IMR-90 (cell line): ENCODE data around the gene GPR89A.

Experiments used
- BHLHE40 ChIP-seq: fragments of 150-350 bp; IDR thresholded peaks from 2 replicates; pipeline ENCODE4 v1.6.1; 2016; ENCODE audit warnings: mild to moderate bottlenecking, low read depth, low read length
- CEBPB ChIP-seq: IDR thresholded peaks from 2 replicates; pipeline ENCODE4 v1.6.1; 2012; ENCODE audit warnings: low read depth, low read length, improper control_type of control experiment
- CTCF ChIP-seq: conservative IDR thresholded peaks from 2 replicates; pipeline ENCODE4 v1.5.1; 2012; ENCODE audit warnings: mild to moderate bottlenecking, low read depth, low read length, improper control_type of control experiment
- ELK1 ChIP-seq: fragments of 150-350 bp; IDR thresholded peaks from 2 replicates; pipeline ENCODE4 v1.6.1; 2016; ENCODE audit warnings: low read depth, mild to moderate bottlenecking, low read length, moderate library complexity, borderline replicate concordance
- MAFK ChIP-seq: IDR thresholded peaks from 2 replicates; pipeline ENCODE4 v1.6.1; 2012; ENCODE audit warnings: low read depth, low read length, improper control_type of control experiment
- MAZ ChIP-seq: IDR thresholded peaks from 2 replicates; pipeline ENCODE4 v1.6.1; 2012; ENCODE audit warnings: low read depth, mild to moderate bottlenecking, low read length, improper control_type of control experiment, moderate library complexity, borderline replicate concordance
- MXI1 ChIP-seq: IDR thresholded peaks from 2 replicates; pipeline ENCODE4 v1.6.1; 2012; ENCODE audit warnings: low read depth, mild to moderate bottlenecking, low read length, moderate library complexity, borderline replicate concordance
- NFE2L2 ChIP-seq: fragments of 150-350 bp; IDR thresholded peaks from 2 replicates; pipeline ENCODE4 v1.6.1; 2016; ENCODE audit warnings: low read depth, mild to moderate bottlenecking, low read length
- POLR2A ChIP-seq: IDR thresholded peaks from 2 replicates; pipeline ENCODE4 v1.6.1; 2012; ENCODE audit warnings: mild to moderate bottlenecking, low read depth, low read length
- RAD21 ChIP-seq: IDR thresholded peaks from 2 replicates; pipeline ENCODE4 v1.6.1; 2012; ENCODE audit warnings: low read length, improper control_type of control experiment
- RCOR1 ChIP-seq: IDR thresholded peaks from 2 replicates; pipeline ENCODE4 v1.6.1; 2012; ENCODE audit warnings: mild to moderate bottlenecking, low read length, improper control_type of control experiment; ENCODE audit not compliant: insufficient replicate concordance
- SMC3 ChIP-seq: fragments of 150-350 bp; IDR thresholded peaks from 2 replicates; pipeline ENCODE4 v1.6.1; 2016; ENCODE audit warnings: low read depth, mild to moderate bottlenecking, antibody characterized with exemption, low read length, moderate library complexity
- USF2 ChIP-seq: fragments of 150-350 bp; IDR thresholded peaks from 2 replicates; pipeline ENCODE4 v1.6.1; 2017; ENCODE audit warnings: mild to moderate bottlenecking, antibody characterized with exemption, low read length, low read depth

DNA sequence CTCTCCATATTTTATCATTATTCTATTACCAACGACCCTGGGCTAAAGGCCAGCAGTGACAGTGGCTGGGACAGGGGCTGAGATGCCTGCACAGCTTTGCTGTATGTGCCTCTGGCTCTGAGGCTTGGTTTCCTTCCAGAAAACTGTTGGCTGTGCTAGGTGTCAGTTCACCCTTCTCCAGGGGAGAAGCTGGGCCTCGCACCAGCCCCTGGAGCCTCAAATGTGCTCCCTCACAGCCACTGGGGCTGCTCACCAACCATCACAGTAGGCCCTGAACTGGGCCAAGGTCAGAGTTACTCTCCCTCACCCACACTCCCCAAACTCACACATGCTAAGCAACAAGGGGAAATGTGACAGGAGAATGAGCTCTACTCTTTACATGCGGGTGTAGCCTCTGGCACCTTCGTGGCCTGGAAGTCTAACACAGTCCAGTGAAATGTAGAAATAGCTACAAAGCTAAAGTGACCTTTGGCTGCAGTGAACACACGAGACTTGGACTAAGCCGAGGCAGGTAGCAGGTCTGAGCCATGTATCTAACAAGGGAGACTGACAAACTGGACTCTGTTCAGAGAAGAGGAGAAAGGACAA is 106.8 kb downstream of the GPR89A start:
- TF ChIP-seq CTCF (no peak), MAZ (no peak), BHLHE40 (no peak), SMC3 (no peak), POLR2A (no peak), ELK1 (no peak), CEBPB (no peak), MXI1 (no peak), RAD21 (no peak), USF2 (no peak), MAFK (no peak), RCOR1 (no peak), NFE2L2 (no peak)
